ENCODE measurements around the gene ARID4B. TPM values are rescaled to one million over a fixed set of nuclear protein-coding genes. Genes with fewer than 3 reads are reported as not detected.

The ARID4B gene
- total RNA-seq, 1 experiment from 2014 or later, result 34.0 TPM

GRCh38 chr1:235240960-235241359, 87.0 kb downstream of the ARID4B start:
- Mint-ChIP-seq H3K4me1 (peaks cover 0 to 5% of the 10 kb centered on the region in 2 experiments; a peak in 2 of 4 replicates), H3K27ac (peak overlapping the region in 1 of 3 experiments; percentile 58; a peak in 3 of 7 replicates), H3K27me3 (ENCODE audit: low read depth) (no peaks in the 10 kb centered on the region), H3K9me3 (no peaks in the 10 kb centered on the region), H3K36me3 (ENCODE audit: insufficient read depth in 1 of 3, low read depth in 3 of 3) (peaks cover 5 to 51% (median 44%) of the 10 kb centered on the region in 3 experiments; a peak in 6 of 7 replicates), H3K4me3 (no peak overlapping the region)
- Histone ChIP-seq H3K14ac (ENCODE audit: insufficient read depth, low read length) (no peak overlapping the region), H3K23ac (ENCODE audit: insufficient read length, low read depth, low read length) (no peak overlapping the region), H3K27ac (ENCODE audit: insufficient read length, low read depth, low read length) (no peak overlapping the region), H3K9ac (ENCODE audit: extremely low read depth, insufficient read length, low read length) (no peak overlapping the region), H2AK5ac (ENCODE audit: insufficient read length, low read length) (no peak overlapping the region), H3K56ac (ENCODE audit: insufficient read length, low read depth, low read length) (no peak overlapping the region), H3K23me2 (ENCODE audit: insufficient read length, low read depth, low read length, poor library complexity, severe bottlenecking) (no peaks in the 10 kb centered on the region), H2BK5ac (ENCODE audit: insufficient read length, low read length) (no peak overlapping the region), H3K18ac (ENCODE audit: insufficient read length, low read depth, low read length) (no peak overlapping the region), H3K4me1 (ENCODE audit: insufficient read depth, low read length) (no peaks in the 10 kb centered on the region), H3K79me2 (ENCODE audit: insufficient read depth, low read length) (no peaks in the 10 kb centered on the region), H2BK20ac (ENCODE audit: low read depth, low read length, poor library complexity, severe bottlenecking) (no peak overlapping the region), H3K4me2 (ENCODE audit: insufficient read depth, insufficient read length, low read length) (no peak overlapping the region), H4K91ac (ENCODE audit: insufficient read length, low read depth, low read length) (no peak overlapping the region), H3T11ph (ENCODE audit: low read length) (no peak overlapping the region), H3K79me1 (ENCODE audit: insufficient read depth, low read depth, low read length, poor library complexity, severe bottlenecking) (no peaks in the 10 kb centered on the region), H2BK12ac (ENCODE audit: insufficient read length, low read depth, low read length) (no peak overlapping the region), H2AFZ (ENCODE audit: low read length) (no peak overlapping the region), H3K27me3 (ENCODE audit: insufficient read depth, low read length) (no peaks in the 10 kb centered on the region), H2BK120ac (ENCODE audit: low read depth, low read length, poor library complexity, severe bottlenecking) (no peak overlapping the region), H3K9me3 (ENCODE audit: control insufficient read depth, low read depth, low read length) (no peaks in the 10 kb centered on the region), H4K8ac (replicated peaks; ENCODE audit: insufficient read length, low read depth, low read length) (no peak overlapping the region), H3K4ac (ENCODE audit: low read depth, low read length) (no peak overlapping the region), H4K20me1 (ENCODE audit: control insufficient read depth, insufficient read depth, insufficient read length) (no peaks in the 10 kb centered on the region), H4K5ac (ENCODE audit: insufficient read length, low read depth, low read length) (no peak overlapping the region), H2BK15ac (ENCODE audit: low read depth, low read length) (no peak overlapping the region)
- no peak for TF ChIP-seq CTCF (conservative IDR thresholded peaks at IDR 0.05)
- no peak for DNase-seq

All from H9 (cell line).